Measurements from ENCODE around the gene SLC13A3.

The SLC13A3 gene, protein sequence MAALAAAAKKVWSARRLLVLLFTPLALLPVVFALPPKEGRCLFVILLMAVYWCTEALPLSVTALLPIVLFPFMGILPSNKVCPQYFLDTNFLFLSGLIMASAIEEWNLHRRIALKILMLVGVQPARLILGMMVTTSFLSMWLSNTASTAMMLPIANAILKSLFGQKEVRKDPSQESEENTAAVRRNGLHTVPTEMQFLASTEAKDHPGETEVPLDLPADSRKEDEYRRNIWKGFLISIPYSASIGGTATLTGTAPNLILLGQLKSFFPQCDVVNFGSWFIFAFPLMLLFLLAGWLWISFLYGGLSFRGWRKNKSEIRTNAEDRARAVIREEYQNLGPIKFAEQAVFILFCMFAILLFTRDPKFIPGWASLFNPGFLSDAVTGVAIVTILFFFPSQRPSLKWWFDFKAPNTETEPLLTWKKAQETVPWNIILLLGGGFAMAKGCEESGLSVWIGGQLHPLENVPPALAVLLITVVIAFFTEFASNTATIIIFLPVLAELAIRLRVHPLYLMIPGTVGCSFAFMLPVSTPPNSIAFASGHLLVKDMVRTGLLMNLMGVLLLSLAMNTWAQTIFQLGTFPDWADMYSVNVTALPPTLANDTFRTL

DNA sequence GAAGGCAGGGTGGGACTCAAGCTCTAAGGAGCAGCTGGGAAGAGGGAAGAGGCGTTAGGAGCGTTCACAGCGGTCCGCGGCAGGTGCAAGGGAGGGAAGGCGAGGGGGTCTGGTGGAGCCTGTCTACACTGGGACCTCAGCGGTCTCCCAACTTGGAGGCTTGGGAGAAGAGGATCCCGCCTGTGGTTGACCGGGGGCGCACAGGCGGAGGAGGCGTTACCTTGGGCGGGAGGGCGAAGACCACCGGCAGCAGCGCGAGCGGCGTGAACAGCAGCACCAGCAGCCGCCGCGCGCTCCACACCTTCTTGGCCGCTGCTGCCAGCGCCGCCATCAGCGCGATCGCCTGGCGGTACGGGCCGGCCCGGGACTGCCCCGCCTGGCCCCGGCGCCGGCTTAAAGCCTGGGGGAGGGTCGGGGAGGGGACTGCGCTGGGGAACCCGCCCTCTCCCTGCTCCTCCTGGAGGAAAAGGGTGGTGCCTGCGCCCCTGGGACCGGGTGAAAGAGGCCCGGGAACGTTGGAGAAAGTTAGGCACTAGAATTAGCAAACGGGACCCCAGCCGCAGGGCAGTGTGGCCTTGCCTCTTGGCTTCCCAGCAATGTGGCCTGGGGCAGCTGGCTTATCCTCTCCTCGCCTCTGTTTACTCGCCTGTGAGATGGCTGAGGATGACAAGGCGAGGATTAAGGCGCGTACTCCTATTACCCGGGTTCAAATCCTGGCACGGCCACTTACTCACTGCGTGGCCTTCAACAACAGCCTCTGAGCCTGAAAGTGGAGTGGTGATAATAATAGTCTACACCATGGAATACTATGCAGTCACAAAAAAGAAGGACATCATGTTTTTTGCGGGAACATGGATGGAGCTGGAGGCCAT lies at the start of gene SLC13A3:
TSS of gene SLC13A3 (minus strand) at position 369 of the 872 bp plus-strand sequence. CDS start at position 331, 38 bp downstream.
- no peak for DNase-seq

GRCh38 chr20:46701057-46701456 lies 49.8 kb upstream of the SLC13A3 start:
- DNase-seq: no peak

DNA sequence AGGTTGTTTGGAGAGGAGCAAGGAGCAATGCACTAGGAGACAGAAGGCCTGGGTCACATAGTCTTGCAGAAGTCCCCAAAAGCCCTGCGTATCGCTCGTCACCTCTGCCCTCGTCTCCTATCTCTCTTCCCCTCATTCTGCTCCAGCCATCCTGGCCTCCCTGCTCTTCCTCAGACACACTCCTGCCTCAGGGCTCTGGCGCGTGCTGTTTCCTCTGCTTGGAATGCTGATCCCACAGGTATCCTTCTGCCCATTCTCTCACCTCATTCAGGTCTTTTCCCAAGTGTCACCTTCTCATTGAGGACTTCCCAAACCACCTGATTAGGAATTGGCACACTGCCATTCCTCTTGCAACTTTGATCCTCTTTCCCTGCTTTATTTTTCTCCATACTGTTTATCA lies 49.2 kb upstream of the SLC13A3 start:
- no peak for DNase-seq

- peak in 1 of 2 experiments; percentile 22 for DNase-seq
Measured at GRCh38 chr20:46699651-46700359, 48.5 kb upstream of the SLC13A3 start.

GRCh38 chr20:46698788-46699187 lies 47.5 kb upstream of the SLC13A3 start:
- DNase-seq: no peak

- DNase-seq: no peak
Measured at GRCh38 chr20:46696791-46697279, 45.6 kb upstream of the SLC13A3 start.

GRCh38 chr20:46695892-46696291 lies 44.6 kb upstream of the SLC13A3 start:
- DNase-seq: no peak

DNA sequence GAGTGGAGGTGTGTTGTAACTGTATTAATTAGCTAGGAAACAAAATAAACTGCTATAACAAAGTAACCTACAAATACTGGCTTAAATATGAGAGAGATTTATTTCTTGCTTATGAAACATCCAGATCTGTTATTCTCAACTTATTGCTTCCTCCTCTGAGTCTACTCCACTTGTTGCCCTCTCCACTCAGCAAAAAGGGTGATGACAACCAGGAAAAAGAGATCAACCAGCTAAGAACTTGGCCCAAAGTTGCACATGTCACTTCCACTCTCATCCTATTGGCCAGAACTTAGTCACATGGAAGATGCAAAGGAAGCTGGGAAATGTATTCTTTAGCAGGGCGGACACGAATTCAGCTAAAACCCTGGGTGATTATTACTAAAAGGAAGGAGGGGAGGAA lies 43.2 kb upstream of the SLC13A3 start:
- peak in 1 of 2 experiments; percentile 69 for DNase-seq

DNA sequence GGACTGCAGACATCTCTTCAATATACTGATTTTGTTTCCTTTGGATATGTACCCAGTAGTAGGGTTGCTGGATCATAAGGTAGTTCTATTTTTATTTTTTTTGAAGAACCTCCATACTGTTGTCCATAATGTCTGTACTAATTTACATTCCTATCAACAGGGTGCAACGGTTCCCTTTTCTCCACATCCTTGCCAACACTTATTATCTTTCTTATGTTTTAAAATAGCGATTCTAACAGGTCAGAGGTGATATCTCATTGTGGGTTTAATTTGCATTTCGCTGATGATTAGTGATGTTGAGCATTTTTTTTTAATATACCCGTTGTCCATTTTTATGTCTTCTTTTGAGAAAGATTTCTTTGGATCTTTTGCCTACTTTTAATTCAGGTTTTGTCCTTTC lies 39.9 kb upstream of the SLC13A3 start:
- DNase-seq: no peak

- no peak for DNase-seq
Measured at GRCh38 chr20:46690219-46691106, 39.2 kb upstream of the SLC13A3 start.

- DNase-seq: no peak
Measured at GRCh38 chr20:46689754-46690085, 38.5 kb upstream of the SLC13A3 start.

DNA sequence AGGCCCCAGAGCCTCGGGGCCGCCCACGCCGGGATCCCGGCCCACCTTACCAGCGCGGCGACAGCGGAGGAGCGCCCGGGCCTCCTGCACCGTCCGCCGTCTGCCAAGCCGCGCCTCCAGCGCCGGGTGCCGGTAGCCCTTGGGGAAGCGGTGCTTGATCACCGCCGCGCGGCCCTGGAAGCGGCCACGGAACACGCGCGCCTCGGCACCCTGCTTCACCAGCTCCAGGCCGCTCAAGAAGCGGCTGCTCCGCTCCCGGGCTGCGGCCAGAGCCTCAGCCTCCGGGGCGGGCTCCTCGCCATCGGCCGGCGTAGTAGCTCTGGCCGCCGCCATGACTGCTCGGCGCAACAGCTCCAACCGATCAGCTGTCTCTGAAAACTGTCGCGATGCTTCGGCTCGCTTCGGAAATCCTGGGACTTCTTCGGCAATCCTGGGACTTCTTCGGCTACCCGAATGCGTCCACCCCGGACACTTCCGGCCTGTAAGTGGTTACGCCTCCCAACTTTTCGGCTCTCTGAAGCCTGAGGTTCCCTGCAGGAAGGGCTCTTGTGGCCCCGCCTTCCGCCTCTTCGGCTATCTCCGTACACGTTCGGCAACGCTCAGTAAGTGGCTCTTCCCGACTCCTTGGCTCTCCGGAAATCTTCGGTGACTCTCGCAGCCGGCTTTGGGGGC lies 38.0 kb upstream of the SLC13A3 start, which contains the start of gene TP53RK:
TSS of gene TP53RK (minus strand) at position 363 of the 672 bp plus-strand sequence. CDS start at position 333, 30 bp downstream.
- DNase-seq: peak; percentile 97 to 99

DNA sequence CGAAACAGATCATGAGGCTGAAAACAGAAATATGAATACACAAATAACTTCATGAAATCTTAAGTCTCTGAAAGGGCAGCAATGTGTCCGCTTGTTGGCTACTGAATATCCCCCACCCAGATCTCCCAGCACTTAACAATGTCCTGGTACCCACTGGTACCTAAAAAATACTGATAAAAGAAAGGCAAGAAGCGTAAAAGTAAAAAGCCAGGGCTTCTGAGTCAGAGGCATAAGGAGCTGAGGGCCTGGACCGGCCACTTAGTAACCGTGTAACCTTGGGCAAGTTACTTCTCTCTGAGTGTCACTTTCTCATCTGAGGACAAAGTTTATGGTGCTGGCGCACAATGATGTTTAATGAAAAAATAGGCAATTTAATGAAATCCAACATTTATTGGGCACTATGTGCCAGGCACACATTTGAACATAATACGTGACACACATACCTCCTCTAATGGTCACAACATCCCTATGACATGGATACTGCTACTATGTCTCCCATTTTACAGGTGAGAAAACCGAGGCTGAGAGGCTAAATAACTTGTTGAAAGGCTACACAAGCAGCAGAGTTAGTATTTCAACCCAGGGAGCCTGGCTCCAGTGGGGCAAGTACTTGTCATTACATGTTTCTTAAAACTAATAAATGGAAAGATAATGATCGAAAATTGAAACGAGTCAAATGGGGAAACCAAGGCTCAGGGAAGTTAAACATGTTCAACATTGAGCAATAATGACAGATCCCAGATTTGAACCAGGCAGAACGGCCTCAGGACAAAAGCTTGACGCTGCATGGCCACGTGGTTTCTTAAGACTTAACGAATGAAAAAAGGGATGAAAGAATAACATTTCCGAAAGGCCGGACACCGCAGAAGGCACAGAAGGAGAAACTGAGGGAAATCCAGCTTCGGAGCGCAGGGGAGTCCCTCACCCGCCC lies 37.2 kb upstream of the SLC13A3 start:
- peak; percentile 39 to 54 for DNase-seq

GRCh38 chr20:46683939-46684750 lies 32.9 kb upstream of the SLC13A3 start:
- no peak for DNase-seq

GRCh38 chr20:46683668-46683938 lies 32.3 kb upstream of the SLC13A3 start:
- no peak for DNase-seq

DNA sequence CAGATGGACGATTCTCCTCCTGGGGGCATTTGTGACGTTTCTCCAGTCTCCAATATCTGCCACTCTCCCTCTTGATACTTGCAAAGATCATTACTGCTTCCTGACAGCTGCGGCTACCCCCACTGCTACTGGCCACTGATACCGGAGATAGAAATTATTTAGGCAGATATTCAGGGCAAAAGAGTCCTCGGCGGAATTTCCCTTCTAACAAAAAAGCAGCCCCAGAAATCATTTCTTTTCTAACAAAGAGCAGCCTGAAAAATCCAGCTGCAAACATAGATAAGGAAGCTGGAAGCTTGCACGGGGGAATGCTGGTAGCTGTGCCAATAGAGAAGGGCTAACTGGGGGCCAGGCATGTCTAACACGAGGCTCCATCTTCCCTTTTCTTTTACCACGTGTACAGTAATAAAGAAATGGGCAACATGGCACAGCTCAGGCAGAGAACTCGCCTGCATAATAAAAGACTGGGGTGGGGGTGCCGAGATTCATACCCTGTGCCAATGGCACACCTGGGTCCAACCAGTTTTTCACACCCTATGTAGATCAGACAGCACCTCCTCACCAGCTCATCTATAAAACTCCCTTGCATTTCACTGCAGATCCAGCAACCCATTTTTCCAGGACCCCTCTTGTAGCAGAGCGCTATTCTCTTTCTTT lies 31.9 kb upstream of the SLC13A3 start:
- no peak for DNase-seq

GRCh38 chr20:46682063-46682821 lies 31.0 kb upstream of the SLC13A3 start:
- DNase-seq: no peak

All from NCI-H446 (cell line).